Activated CD4-positive, alpha-beta memory T cell treated with anti-CD3 and anti-CD28 coated beads, Interleukin-2, amount 10 ng/mL, durations not matched to agents 7 days and 5 days (primary cell): ENCODE results near the gene SPOCK1. TPM values are rescaled to one million over a fixed set of nuclear protein-coding genes. Genes with fewer than 3 reads are reported as not detected.

Source experiments
- CTCF ChIA-PET: fragments of 350-600 bp; sonication (Branson Sonifier 250); formaldehyde crosslinking; loops from one replicate; lab custom pipeline; 2021; ENCODE audit warnings: antibody characterized with exemption, inconsistent platforms; lab: Charles Lee
- POLR2A ChIA-PET: fragments of 350-600 bp; sonication (Branson Sonifier 250); formaldehyde crosslinking; loops from one replicate; lab custom pipeline; 2021; ENCODE audit warnings: antibody characterized with exemption; lab: Charles Lee
- DNase-seq: peaks from one replicate; pipeline ENCODE4 v3.0.0-alpha.2; 2020
- H3K27ac Mint-ChIP-seq: one replicate; pipeline ENCODE4 v1.8.0; 2021; ENCODE audit warnings: mild to moderate bottlenecking, mixed read lengths
- H3K27me3 Mint-ChIP-seq: one replicate; pipeline ENCODE4 v1.8.0; 2021; ENCODE audit warnings: mixed read lengths
- H3K36me3 Mint-ChIP-seq: one replicate; pipeline ENCODE4 v1.8.0; 2021; ENCODE audit warnings: low read depth, mixed read lengths
- H3K4me1 Mint-ChIP-seq: one replicate; pipeline ENCODE4 v1.8.0; 2021; ENCODE audit warnings: mixed read lengths
- H3K4me3 Mint-ChIP-seq: one replicate; pipeline ENCODE4 v1.8.0; 2021; ENCODE audit warnings: mild to moderate bottlenecking, mixed read lengths
- H3K9me3 Mint-ChIP-seq: one replicate; pipeline ENCODE4 v1.8.0; 2021; ENCODE audit warnings: mixed read lengths
- total RNA-seq, 2 experiments: library from RNA; stranded (reverse); gene quantifications; one replicate each; pipeline ENCODE4 v1.2.3, GENCODE V29; 2021

SPOCK1 gene
- total RNA-seq, 2 experiments from 2014 or later = 0.73 to 0.86 TPM

- H3K27me3 Mint-ChIP-seq = no peaks in the 10 kb centered on the region
- H3K27ac Mint-ChIP-seq = no peak overlapping the region
- POLR2A ChIA-PET = no interaction called here
- peaks cover 2% of the 10 kb centered on the region for H3K4me1 Mint-ChIP-seq
- CTCF ChIA-PET = no interaction called here
- H3K9me3 Mint-ChIP-seq = no peaks in the 10 kb centered on the region
- no peak for DNase-seq
- H3K4me3 Mint-ChIP-seq = no peak overlapping the region
- H3K36me3 Mint-ChIP-seq = no peaks in the 10 kb centered on the region
These were observed 386.0 kb downstream of the SPOCK1 start for GRCh38 chr5:137113161-137113560.

GRCh38 chr5:137105351-137106035 is 393.6 kb downstream of the SPOCK1 start:
- H3K4me3 Mint-ChIP-seq = no peak overlapping the region
- CTCF ChIA-PET = no interaction called here
- H3K9me3 Mint-ChIP-seq = no peaks in the 10 kb centered on the region
- DNase-seq = no peak
- no peaks in the 10 kb centered on the region for H3K4me1 Mint-ChIP-seq
- H3K36me3 Mint-ChIP-seq = no peaks in the 10 kb centered on the region
- POLR2A ChIA-PET = no interaction called here
- H3K27ac Mint-ChIP-seq = no peak overlapping the region
- no peaks in the 10 kb centered on the region for H3K27me3 Mint-ChIP-seq

- ChIA-PET CTCF (no interaction called here), POLR2A (no interaction called here)
- Mint-ChIP-seq H3K9me3 (no peaks in the 10 kb centered on the region), H3K4me1 (no peaks in the 10 kb centered on the region), H3K27me3 (no peaks in the 10 kb centered on the region), H3K4me3 (no peak overlapping the region), H3K27ac (no peak overlapping the region), H3K36me3 (no peaks in the 10 kb centered on the region)
- DNase-seq = no peak
These were observed 397.6 kb downstream of the SPOCK1 start for GRCh38 chr5:137101544-137101943.

DNA sequence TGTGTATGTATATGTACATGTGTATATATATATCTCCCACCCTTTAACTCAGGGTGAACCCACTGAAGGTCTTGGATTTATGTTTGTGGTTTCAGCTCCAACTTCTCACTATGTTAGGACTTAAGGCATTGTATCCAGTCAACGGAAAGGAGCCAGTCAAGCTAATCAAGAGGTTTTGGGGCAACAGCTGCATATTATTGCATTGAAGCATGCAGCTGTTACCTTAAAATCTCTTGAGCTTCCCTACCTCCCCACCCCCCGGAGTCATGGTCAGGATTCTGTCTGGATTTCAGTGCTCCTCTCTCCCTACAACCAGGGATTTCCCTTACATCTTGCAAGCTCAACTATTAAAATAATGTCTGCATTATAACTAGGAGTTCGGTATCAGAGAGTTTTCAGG is 399.5 kb downstream of the SPOCK1 start:
- Mint-ChIP-seq H3K4me1 (no peaks in the 10 kb centered on the region), H3K36me3 (no peaks in the 10 kb centered on the region), H3K9me3 (no peaks in the 10 kb centered on the region), H3K27me3 (no peaks in the 10 kb centered on the region), H3K27ac (no peak overlapping the region), H3K4me3 (no peak overlapping the region)
- no peak for DNase-seq
- ChIA-PET CTCF (no interaction called here), POLR2A (no interaction called here)

GRCh38 chr5:137098663-137099062 is 400.5 kb downstream of the SPOCK1 start:
- no peaks in the 10 kb centered on the region for H3K27me3 Mint-ChIP-seq

GRCh38 chr5:137098238-137098637 is 400.9 kb downstream of the SPOCK1 start:
- CTCF ChIA-PET = no interaction called here
- no peak for DNase-seq
- no peaks in the 10 kb centered on the region for H3K27me3 Mint-ChIP-seq
- POLR2A ChIA-PET = no interaction called here
- no peak overlapping the region for H3K27ac Mint-ChIP-seq
- H3K4me1 Mint-ChIP-seq = no peaks in the 10 kb centered on the region
- no peaks in the 10 kb centered on the region for H3K9me3 Mint-ChIP-seq
- no peak overlapping the region for H3K4me3 Mint-ChIP-seq
- no peaks in the 10 kb centered on the region for H3K36me3 Mint-ChIP-seq

More at GRCh38 chr5:137098663-137099062, 400.5 kb downstream of the SPOCK1 start:
- H3K36me3 Mint-ChIP-seq = no peaks in the 10 kb centered on the region
- POLR2A ChIA-PET = no interaction called here
- H3K4me1 Mint-ChIP-seq = no peaks in the 10 kb centered on the region
- H3K9me3 Mint-ChIP-seq = no peaks in the 10 kb centered on the region
- no peak overlapping the region for H3K4me3 Mint-ChIP-seq
- no peak for DNase-seq
- CTCF ChIA-PET = no interaction called here
- no peak overlapping the region for H3K27ac Mint-ChIP-seq

GRCh38 chr5:137097203-137097602 is 401.9 kb downstream of the SPOCK1 start:
- no peaks in the 10 kb centered on the region for H3K36me3 Mint-ChIP-seq
- no peak for DNase-seq
- no peak overlapping the region for H3K4me3 Mint-ChIP-seq
- H3K27ac Mint-ChIP-seq = no peak overlapping the region
- H3K4me1 Mint-ChIP-seq = no peaks in the 10 kb centered on the region
- no peaks in the 10 kb centered on the region for H3K9me3 Mint-ChIP-seq
- CTCF ChIA-PET = no interaction called here
- POLR2A ChIA-PET = no interaction called here
- no peaks in the 10 kb centered on the region for H3K27me3 Mint-ChIP-seq

GRCh38 chr5:137096149-137097103 is 402.7 kb downstream of the SPOCK1 start:
- POLR2A ChIA-PET = no interaction called here
- Mint-ChIP-seq H3K9me3 (no peaks in the 10 kb centered on the region), H3K36me3 (no peaks in the 10 kb centered on the region), H3K27ac (no peak overlapping the region), H3K4me3 (no peak overlapping the region), H3K27me3 (no peaks in the 10 kb centered on the region), H3K4me1 (no peaks in the 10 kb centered on the region)
- CTCF ChIA-PET = no interaction called here
- DNase-seq = no peak

DNA sequence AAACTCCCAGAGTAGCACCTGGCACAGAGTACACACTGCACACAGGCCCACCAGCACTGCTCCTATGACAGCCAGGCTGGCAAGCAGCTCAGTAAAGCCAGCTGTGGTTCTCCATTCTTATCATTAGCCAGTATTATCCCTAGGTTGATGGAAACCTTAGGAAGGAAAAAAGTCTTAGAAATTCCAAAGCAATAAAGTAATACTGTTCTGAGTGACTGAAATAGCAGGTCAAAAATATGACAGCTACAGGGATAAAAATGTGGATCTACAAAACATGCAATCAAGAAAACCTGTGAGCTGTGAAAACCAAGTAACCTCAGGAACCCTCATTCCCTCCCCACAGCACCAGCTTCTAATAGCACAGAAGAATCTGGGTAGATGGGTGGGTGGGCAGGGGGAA is 403.5 kb downstream of the SPOCK1 start:
- Mint-ChIP-seq H3K36me3 (no peaks in the 10 kb centered on the region), H3K4me1 (no peaks in the 10 kb centered on the region), H3K27ac (no peak overlapping the region), H3K27me3 (no peaks in the 10 kb centered on the region), H3K9me3 (no peaks in the 10 kb centered on the region), H3K4me3 (no peak overlapping the region)
- ChIA-PET CTCF (no interaction called here), POLR2A (no interaction called here)
- no peak for DNase-seq

DNA sequence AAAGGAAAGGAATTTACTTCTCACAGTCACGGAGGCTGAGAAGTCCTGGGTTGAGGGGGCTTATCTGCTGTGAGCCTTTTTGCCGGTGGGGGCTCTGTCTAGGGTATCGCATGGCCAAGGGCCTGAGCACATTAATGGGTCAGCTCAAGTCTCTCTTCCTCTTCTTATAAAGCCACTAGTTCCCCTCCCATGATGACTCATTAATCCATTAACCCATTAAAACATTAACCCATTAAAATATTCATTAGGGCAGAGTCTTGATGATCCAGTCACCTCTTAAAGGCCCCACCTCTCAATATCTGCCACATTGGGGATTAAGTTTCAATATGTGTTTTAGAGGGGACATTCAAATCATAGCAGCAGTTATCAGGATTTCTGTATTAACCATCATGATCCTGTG is 406.3 kb downstream of the SPOCK1 start:
- H3K27ac Mint-ChIP-seq = no peak overlapping the region
- ChIA-PET CTCF (no interaction called here), POLR2A (no interaction called here)
- H3K36me3 Mint-ChIP-seq = no peaks in the 10 kb centered on the region
- no peaks in the 10 kb centered on the region for H3K4me1 Mint-ChIP-seq
- H3K9me3 Mint-ChIP-seq = no peaks in the 10 kb centered on the region
- no peak for DNase-seq
- no peaks in the 10 kb centered on the region for H3K27me3 Mint-ChIP-seq
- no peak overlapping the region for H3K4me3 Mint-ChIP-seq

DNA sequence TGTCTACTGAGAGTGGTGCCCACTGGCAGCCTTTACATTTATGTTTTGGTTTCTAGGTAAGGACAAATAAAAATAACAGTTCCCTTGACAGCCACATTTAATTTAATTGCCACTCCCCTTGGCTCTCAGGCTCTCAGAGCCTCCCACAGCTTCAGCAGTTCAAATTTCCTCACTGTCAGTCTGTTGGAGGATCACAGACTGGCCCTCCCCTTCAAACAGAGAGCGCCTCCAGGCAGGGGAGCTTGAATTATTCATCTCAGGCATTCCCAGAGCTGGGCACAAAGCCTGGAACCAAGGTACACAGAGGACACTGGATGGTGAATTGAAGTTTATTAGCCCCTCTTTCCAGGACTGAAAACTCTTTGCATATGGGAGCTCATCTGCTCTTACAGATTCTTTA is 407.7 kb downstream of the SPOCK1 start:
- Mint-ChIP-seq H3K27ac (no peak overlapping the region), H3K4me3 (no peak overlapping the region), H3K36me3 (no peaks in the 10 kb centered on the region), H3K9me3 (no peaks in the 10 kb centered on the region), H3K4me1 (no peaks in the 10 kb centered on the region), H3K27me3 (no peaks in the 10 kb centered on the region)
- CTCF ChIA-PET = no interaction called here
- POLR2A ChIA-PET = no interaction called here
- DNase-seq = no peak

DNA sequence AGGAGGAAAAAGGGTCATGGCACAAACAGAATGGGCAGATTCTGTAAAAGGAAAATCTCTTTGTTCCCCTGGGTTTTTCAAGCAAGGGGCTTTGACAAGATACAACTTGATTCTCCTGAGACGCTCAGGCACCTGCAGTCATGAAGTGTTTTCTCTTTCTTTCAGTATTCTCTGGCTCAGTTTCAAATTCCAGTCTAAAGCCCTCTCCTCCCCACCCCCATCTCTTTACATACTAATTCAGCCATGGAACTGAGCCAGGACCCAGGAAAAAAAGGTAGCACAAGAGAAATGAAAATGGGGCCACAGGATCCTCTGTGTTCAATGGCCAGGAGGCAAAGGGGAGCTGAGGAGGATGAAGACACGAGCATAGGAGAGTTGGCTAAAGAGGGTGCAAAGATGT is 408.4 kb downstream of the SPOCK1 start:
- no peak overlapping the region for H3K27ac Mint-ChIP-seq
- H3K27me3 Mint-ChIP-seq = no peaks in the 10 kb centered on the region
- H3K9me3 Mint-ChIP-seq = no peaks in the 10 kb centered on the region
- H3K36me3 Mint-ChIP-seq = no peaks in the 10 kb centered on the region
- DNase-seq = no peak
- ChIA-PET POLR2A (no interaction called here), CTCF (no interaction called here)
- no peak overlapping the region for H3K4me3 Mint-ChIP-seq
- H3K4me1 Mint-ChIP-seq = no peaks in the 10 kb centered on the region

GRCh38 chr5:137090151-137090550 is 409.0 kb downstream of the SPOCK1 start:
- POLR2A ChIA-PET = no interaction called here
- H3K4me3 Mint-ChIP-seq = no peak overlapping the region

More at GRCh38 chr5:137090151-137090550, 409.0 kb downstream of the SPOCK1 start:
- CTCF ChIA-PET = no interaction called here
- Mint-ChIP-seq H3K36me3 (no peaks in the 10 kb centered on the region), H3K27ac (no peak overlapping the region), H3K27me3 (no peaks in the 10 kb centered on the region), H3K9me3 (no peaks in the 10 kb centered on the region), H3K4me1 (no peaks in the 10 kb centered on the region)
- DNase-seq = no peak
